ENCODE data around the gene ZPBP2. TPM values are rescaled to one million over a fixed set of nuclear protein-coding genes. Genes with fewer than 3 reads are reported as not detected.

ZPBP2 gene
- total and polyA plus RNA-seq, 2 of the 13 experiments (the other 11 are each of a cell fraction or from before 2014, with no cell fraction given) = not detected

DNA sequence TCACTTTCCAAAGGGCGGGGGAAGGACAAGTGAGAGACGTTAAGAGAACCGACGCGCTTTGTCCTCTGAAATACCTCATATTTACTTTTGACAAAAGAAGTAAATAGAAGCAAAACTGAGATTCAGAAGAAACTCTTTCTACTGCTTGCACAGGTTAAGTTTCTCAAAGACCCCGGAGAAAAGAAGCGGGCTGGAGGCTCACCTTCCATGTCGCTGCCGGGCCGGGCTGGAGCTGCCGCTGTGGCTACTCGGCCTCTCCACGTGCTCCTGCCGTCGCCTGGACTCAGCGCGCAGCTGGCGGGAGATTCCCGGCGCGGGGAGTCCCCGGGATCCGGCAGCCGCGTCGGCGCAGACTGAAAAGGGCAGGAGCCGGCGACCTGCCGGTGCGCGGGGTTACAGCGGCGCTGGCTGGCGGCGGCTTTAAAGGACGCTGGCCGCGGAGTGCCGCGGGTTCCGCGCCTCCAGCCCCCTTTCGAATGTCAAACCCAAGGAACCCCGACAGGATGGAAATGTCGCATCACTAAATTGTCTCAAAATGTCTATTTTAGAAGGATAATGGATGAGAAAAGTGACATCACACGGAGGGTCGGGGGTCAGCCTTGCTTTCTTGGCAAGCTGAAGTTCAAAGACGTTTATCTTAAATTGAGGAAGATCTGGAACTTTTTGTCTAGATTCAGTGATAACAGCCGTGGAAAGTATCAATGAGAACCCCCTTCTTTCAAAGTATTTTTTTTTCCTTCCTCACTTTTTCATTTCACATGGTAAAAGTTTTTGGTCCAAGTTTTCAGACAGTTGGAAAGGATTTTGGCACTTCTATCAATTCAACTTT is 3.9 kb upstream of the ZPBP2 start, which contains the start of gene IKZF3 (continued):
- TF ChIP-seq, protein P1, sequence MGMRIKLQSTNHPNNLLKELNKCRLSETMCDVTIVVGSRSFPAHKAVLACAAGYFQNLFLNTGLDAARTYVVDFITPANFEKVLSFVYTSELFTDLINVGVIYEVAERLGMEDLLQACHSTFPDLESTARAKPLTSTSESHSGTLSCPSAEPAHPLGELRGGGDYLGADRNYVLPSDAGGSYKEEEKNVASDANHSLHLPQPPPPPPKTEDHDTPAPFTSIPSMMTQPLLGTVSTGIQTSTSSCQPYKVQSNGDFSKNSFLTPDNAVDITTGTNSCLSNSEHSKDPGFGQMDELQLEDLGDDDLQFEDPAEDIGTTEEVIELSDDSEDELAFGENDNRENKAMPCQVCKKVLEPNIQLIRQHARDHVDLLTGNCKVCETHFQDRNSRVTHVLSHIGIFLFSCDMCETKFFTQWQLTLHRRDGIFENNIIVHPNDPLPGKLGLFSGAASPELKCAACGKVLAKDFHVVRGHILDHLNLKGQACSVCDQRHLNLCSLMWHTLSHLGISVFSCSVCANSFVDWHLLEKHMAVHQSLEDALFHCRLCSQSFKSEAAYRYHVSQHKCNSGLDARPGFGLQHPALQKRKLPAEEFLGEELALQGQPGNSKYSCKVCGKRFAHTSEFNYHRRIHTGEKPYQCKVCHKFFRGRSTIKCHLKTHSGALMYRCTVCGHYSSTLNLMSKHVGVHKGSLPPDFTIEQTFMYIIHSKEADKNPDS (CRISPR knock-in tag; IDR thresholded peaks at IDR 0.05) = peak; percentile 95
- TF ChIP-seq FOXO1 (CRISPR knock-in tag; IDR thresholded peaks at IDR 0.05) (peak; percentile 80), MAFK (conservative IDR thresholded peaks at IDR 0.05 in 1 of 2, IDR thresholded peaks at IDR 0.05 in 1 of 2; ENCODE audit: low read length in 2 of 2) (no peak), ZNF382 (CRISPR knock-in tag; IDR thresholded peaks at IDR 0.05; ENCODE audit: borderline replicate concordance) (no peak), ZFP37 (CRISPR knock-in tag; IDR thresholded peaks at IDR 0.05; ENCODE audit: borderline replicate concordance) (peak; percentile 98), SRSF4 (IDR thresholded peaks at IDR 0.05; ENCODE audit: low read depth, low read length, poor library complexity, severe bottlenecking) (no peak), GATAD1 (CRISPR knock-in tag; IDR thresholded peaks at IDR 0.05) (peak; percentile 75), HMGA1 (CRISPR knock-in tag; conservative IDR thresholded peaks at IDR 0.05) (no peak), GFI1 (CRISPR knock-in tag; IDR thresholded peaks at IDR 0.05; ENCODE audit: borderline replicate concordance) (peak; percentile 76; the same call in 1 of the 2 replicates), ZNF24 (IDR thresholded peaks at IDR 0.05) (no peak), GABPA (IDR thresholded peaks at IDR 0.05; ENCODE audit: low read depth, low read length) (no peak), GABPA (CRISPR knock-in tag; IDR thresholded peaks at IDR 0.05; ENCODE audit: low read depth) (no peak), MED13 (CRISPR knock-in tag; IDR thresholded peaks at IDR 0.05) (0 out of 2 replicates have a peak, but pooled peaks have one; percentile 51), FOSL2 (CRISPR knock-in tag; IDR thresholded peaks at IDR 0.05) (peak; percentile 64), ETV5 (CRISPR knock-in tag; IDR thresholded peaks at IDR 0.05; ENCODE audit: borderline replicate concordance) (peak; percentile 73), BRCA1 (CRISPR knock-in tag; IDR thresholded peaks at IDR 0.05) (peak; percentile 99), POGZ (CRISPR knock-in tag; IDR thresholded peaks at IDR 0.05) (peak; percentile 72), ZNF607 (CRISPR knock-in tag; IDR thresholded peaks at IDR 0.05; ENCODE audit: borderline replicate concordance) (peak; percentile 99), MYNN (CRISPR knock-in tag; IDR thresholded peaks at IDR 0.05; ENCODE audit: low read depth) (peak; percentile 84; the same call in 1 of the 2 replicates), GPN1 (CRISPR knock-in tag; IDR thresholded peaks at IDR 0.05; ENCODE audit: borderline replicate concordance) (peak; percentile 84; the same call in 1 of the 2 replicates), GMEB2 (CRISPR knock-in tag; IDR thresholded peaks at IDR 0.05; ENCODE audit: low read depth) (no peak), ZFP82 (CRISPR knock-in tag; IDR thresholded peaks at IDR 0.05; ENCODE audit: borderline replicate concordance) (no peak), HOXD1 (CRISPR knock-in tag; IDR thresholded peaks at IDR 0.05) (peak; percentile 96), ZNF543 (CRISPR knock-in tag; IDR thresholded peaks at IDR 0.05) (peak; percentile 85), ZNF34 (CRISPR knock-in tag; IDR thresholded peaks at IDR 0.05; ENCODE audit: borderline replicate concordance) (no peak), ZNF354B (CRISPR knock-in tag; IDR thresholded peaks at IDR 0.05) (peak; percentile 94; the same call in 1 of the 2 replicates), ADNP (CRISPR knock-in tag; IDR thresholded peaks at IDR 0.05) (no peak), THAP8 (CRISPR knock-in tag; IDR thresholded peaks at IDR 0.05; ENCODE audit: borderline replicate concordance) (peak; percentile 79; the same call in 1 of the 2 replicates)
